A549 (cell line): ENCODE measurements around the gene NFATC3.

Experiments
- CBX2 ChIP-seq: fragments of 200-600 bp; sonication (generic); IDR thresholded peaks from 2 replicates; pipeline ENCODE4 v1.6.1; 2016; ENCODE audit warnings: low read depth, mild to moderate bottlenecking, borderline replicate concordance
- ESRRA ChIP-seq: fragments of 150-350 bp; IDR thresholded peaks from 2 replicates; pipeline ENCODE4 v1.6.1; 2014; ENCODE audit warnings: mild to moderate bottlenecking, low read length, borderline replicate concordance
- FOXS1 ChIP-seq: fragments of 250-450 bp; sonication (Bioruptor Pico); IDR thresholded peaks from 2 replicates; pipeline ENCODE4 v1.5.0; 2020; ENCODE audit warnings: mild to moderate bottlenecking, moderate library complexity
- HOXA7 ChIP-seq: fragments of 250-450 bp; sonication (Bioruptor Pico); IDR thresholded peaks from 2 replicates; pipeline ENCODE4 v1.5.0; 2020; ENCODE audit warnings: mild to moderate bottlenecking, moderate library complexity
- POLR2A ChIP-seq: IDR thresholded peaks from 2 replicates; pipeline ENCODE4 v1.6.1; 2012; ENCODE audit warnings: mild to moderate bottlenecking, low read length
- POLR2AphosphoS2 ChIP-seq: conservative IDR thresholded peaks from 2 replicates; pipeline ENCODE4 v1.6.1; 2012; ENCODE audit warnings: low read length, improper control_type of control experiment, inconsistent platforms
- TF ChIP-seq, protein P1 (sequence below): fragments of >200 bp; sonication (Bioruptor Twin); formaldehyde crosslinking; IDR thresholded peaks from 3 replicates; pipeline ENCODE4 v1.5.1; 2016
- TF ChIP-seq, protein P2 (sequence below): IDR thresholded peaks from 2 replicates; pipeline ENCODE4 v1.6.1; 2012

DNA sequence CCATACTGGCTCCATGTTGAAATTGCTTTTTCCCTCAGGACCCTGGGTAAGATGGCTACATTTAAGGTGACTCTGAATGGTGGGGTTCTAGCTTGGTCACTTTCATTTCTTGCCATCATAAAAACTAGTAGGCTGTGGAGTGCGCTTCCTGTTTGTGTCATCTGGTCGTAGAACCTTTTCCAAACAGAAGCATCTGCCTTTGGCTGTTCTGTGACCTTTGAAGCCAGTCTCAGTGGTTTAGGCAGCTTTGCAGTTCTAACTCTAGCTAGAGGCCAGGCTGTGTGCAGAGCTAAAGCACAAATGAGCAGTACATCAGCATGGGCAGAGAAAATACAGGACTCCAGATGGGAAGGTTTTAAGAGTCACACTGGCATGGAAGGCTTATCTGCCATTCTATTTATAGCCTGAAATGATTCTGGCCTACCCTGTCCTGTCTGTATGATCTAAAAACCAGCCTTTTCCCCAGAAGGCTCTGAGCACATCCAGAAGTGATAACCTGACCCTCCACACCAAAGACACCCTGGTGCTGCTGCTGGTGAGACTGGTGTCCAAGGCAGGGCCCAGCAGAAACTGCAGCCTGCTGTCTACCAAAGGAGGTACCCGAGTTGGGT lies 142.1 kb downstream of the NFATC3 start:
- no peak for TF ChIP-seq POLR2A
- TF ChIP-seq HOXA7 (CRISPR knock-in tag) = no peak
- TF ChIP-seq, protein P1, sequence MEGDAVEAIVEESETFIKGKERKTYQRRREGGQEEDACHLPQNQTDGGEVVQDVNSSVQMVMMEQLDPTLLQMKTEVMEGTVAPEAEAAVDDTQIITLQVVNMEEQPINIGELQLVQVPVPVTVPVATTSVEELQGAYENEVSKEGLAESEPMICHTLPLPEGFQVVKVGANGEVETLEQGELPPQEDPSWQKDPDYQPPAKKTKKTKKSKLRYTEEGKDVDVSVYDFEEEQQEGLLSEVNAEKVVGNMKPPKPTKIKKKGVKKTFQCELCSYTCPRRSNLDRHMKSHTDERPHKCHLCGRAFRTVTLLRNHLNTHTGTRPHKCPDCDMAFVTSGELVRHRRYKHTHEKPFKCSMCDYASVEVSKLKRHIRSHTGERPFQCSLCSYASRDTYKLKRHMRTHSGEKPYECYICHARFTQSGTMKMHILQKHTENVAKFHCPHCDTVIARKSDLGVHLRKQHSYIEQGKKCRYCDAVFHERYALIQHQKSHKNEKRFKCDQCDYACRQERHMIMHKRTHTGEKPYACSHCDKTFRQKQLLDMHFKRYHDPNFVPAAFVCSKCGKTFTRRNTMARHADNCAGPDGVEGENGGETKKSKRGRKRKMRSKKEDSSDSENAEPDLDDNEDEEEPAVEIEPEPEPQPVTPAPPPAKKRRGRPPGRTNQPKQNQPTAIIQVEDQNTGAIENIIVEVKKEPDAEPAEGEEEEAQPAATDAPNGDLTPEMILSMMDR = no peak
- no peak for TF ChIP-seq POLR2AphosphoS2
- TF ChIP-seq FOXS1 (CRISPR knock-in tag) = no peak
- no peak for TF ChIP-seq CBX2
- TF ChIP-seq, protein P2, sequence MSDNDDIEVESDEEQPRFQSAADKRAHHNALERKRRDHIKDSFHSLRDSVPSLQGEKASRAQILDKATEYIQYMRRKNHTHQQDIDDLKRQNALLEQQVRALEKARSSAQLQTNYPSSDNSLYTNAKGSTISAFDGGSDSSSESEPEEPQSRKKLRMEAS = no peak
- TF ChIP-seq ESRRA = no peak
